Lung (tissue), 12 donors: ENCODE data around the gene BCAS3. TPM values are rescaled to one million over a fixed set of nuclear protein-coding genes. Genes with fewer than 3 reads are reported as not detected.

Experiments
- ATAC-seq: fragments of 200-7000 bp; cut with Tn5 transposase; one replicate; pipeline ENCODE4 v1.9.1; 2020; ENCODE audit warnings: moderate number of reproducible peaks; ENCODE audit not compliant: insufficient read depth, low FRiP score
- DNase-seq, 3 donors: peaks; one replicate each; pipeline ENCODE4 v3.0.0-alpha.2; 2013 to 2017
- H3K27ac ChIP-seq, 2 donors: one replicate each; pipeline ENCODE4 v1.5.1; 2013; ENCODE audit warnings: mild to moderate bottlenecking in 2 of 2, moderate library complexity in 2 of 2, control low read depth in 1 of 2, inconsistent platforms in 1 of 2, low read depth in 1 of 2, low read length in 1 of 2
- H3K27me3 ChIP-seq, 3 donors: one replicate each; pipeline ENCODE4 v1.5.1; 2013; ENCODE audit warnings: low read length in 2 of 3; ENCODE audit not compliant: control insufficient read depth in 3 of 3, insufficient read depth in 3 of 3
- H3K36me3 ChIP-seq, 4 donors: one replicate each; pipeline ENCODE4 v1.5.1; 2013; ENCODE audit warnings: low read length in 4 of 4, mild to moderate bottlenecking in 1 of 4, moderate library complexity in 1 of 4; ENCODE audit not compliant: control insufficient read depth in 4 of 4, insufficient read depth in 4 of 4
- H3K4me1 ChIP-seq, 5 donors: one replicate each; pipeline ENCODE4 v1.5.1; 2013; ENCODE audit warnings: low read length in 5 of 5, mild to moderate bottlenecking in 2 of 5, moderate library complexity in 1 of 5; ENCODE audit not compliant: control insufficient read depth in 5 of 5, insufficient read depth in 5 of 5
- H3K4me3 ChIP-seq: one replicate; pipeline ENCODE4 v1.5.1; 2013; ENCODE audit warnings: mild to moderate bottlenecking, control low read depth, moderate library complexity
- H3K9ac ChIP-seq, 2 donors: one replicate each; pipeline ENCODE4 v1.5.1; 2013; ENCODE audit warnings: low read length in 2 of 2, control low read depth in 1 of 2; ENCODE audit not compliant: insufficient read depth in 1 of 2
- H3K9me3 ChIP-seq, 4 donors: one replicate each; pipeline ENCODE4 v1.5.1; 2013; ENCODE audit warnings: low read length in 3 of 4, mild to moderate bottlenecking in 1 of 4, moderate library complexity in 1 of 4; ENCODE audit not compliant: control insufficient read depth in 4 of 4, insufficient read depth in 3 of 4
- CTCF ChIP-seq: IDR thresholded peaks from 2 replicates; pipeline ENCODE4 v1.5.1; 2012; ENCODE audit warnings: mild to moderate bottlenecking; ENCODE audit errors: control extremely low read depth, extremely low read depth
- WGBS, 2 donors: extraction: QIAGEN DNeasy Blood & Tissue Kit; methylation state at CpG; one replicate each; pipeline ENCODE4 v1.1.7; 2013; 5-methylcytosine and 5-hydroxymethylcytosine counted together
- polyA plus RNA-seq, 2 donors: library from polyadenylated mRNA; stranded (reverse); fragments of 200-250 nt; gene quantifications; one replicate each; pipeline ENCODE4 v1.2.1, GENCODE V29; 2013
- total RNA-seq, 2 donors: library from RNA; depleted of rRNA in 1 of 2; stranded (reverse); fragments of >200 nt in 1 of 2; gene quantifications; one replicate each; pipeline ENCODE4 v1.2.1, GENCODE V29; 2014 to 2021
- donor health status: control.
- donor health status: control.
- donor health status: Bipolar disorder and iron deficiency.
- donor health status: healthy.
- donor health status: DM: yes; HTN: yes; CAD: no.

Gene BCAS3
- total and polyA plus RNA-seq, 4 donors, result 4.0 to 101 (median 20.3) TPM

DNA sequence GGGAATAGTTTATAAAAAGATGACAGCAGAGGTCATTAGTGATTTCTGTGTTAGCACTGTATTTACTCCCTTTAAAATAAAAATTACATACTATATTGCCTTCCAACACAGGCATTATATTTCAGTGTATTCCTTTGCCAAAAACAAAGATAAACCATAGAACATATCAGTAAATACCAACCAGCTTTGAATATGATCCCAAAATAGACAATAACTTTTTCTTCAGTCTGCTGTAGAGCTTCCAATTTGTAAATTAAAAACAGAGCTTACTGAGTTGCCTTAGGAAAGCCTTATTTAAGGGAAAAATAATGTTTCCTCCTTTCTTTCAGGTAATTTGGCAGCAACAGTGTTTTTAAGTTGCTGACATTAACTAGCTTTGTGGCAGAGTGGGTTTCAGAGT, 369.9 kb downstream of the BCAS3 start:
- Histone ChIP-seq H3K27me3 (no peaks in the 10 kb centered on the region), H3K9ac (no peak overlapping the region), H3K4me3 (no peak overlapping the region), H3K36me3 (no peaks in the 10 kb centered on the region), H3K27ac (no peak overlapping the region), H3K9me3 (no peaks in the 10 kb centered on the region), H3K4me1 (peaks cover 0 to 12% (median 5%) of the 10 kb centered on the region in 5 donors)
- no peak for ATAC-seq
- no peak for DNase-seq
- no peak for TF ChIP-seq CTCF

GRCh38 chr17:61048376-61049106, 370.9 kb downstream of the BCAS3 start:
- no peaks in the 10 kb centered on the region for H3K27me3 ChIP-seq
- H3K36me3 ChIP-seq, result no peaks in the 10 kb centered on the region
- peaks cover 0 to 14% (median 8%) of the 10 kb centered on the region in 5 donors for H3K4me1 ChIP-seq
- ATAC-seq, result no peak
- TF ChIP-seq CTCF, result no peak
- H3K9ac ChIP-seq, result no peak overlapping the region
- no peaks in the 10 kb centered on the region for H3K9me3 ChIP-seq
- DNase-seq, result no peak
- H3K27ac ChIP-seq, result no peak overlapping the region
- H3K4me3 ChIP-seq, result no peak overlapping the region
- WGBS, 2 donors, result 76 to 88% methylated on average over 3 of the region's 3 CpGs

- TF ChIP-seq CTCF, result no peak
- H3K27me3 ChIP-seq, result no peaks in the 10 kb centered on the region
- ATAC-seq, result no peak
- WGBS, 2 donors, result 63 to 78% methylated on average over 1 of the region's 1 CpG
- no peak overlapping the region for H3K9ac ChIP-seq
- no peak overlapping the region for H3K27ac ChIP-seq
- no peaks in the 10 kb centered on the region for H3K9me3 ChIP-seq
- no peak for DNase-seq
- H3K4me1 ChIP-seq, result peaks cover 0 to 9% (median 1%) of the 10 kb centered on the region in 5 donors
- no peaks in the 10 kb centered on the region for H3K36me3 ChIP-seq
- H3K4me3 ChIP-seq, result no peak overlapping the region
Observed at GRCh38 chr17:61053469-61053868, 375.8 kb downstream of the BCAS3 start.

- H3K27ac ChIP-seq, result no peak overlapping the region
Observed at GRCh38 chr17:61054436-61054835, 376.8 kb downstream of the BCAS3 start.

More at GRCh38 chr17:61054436-61054835, 376.8 kb downstream of the BCAS3 start:
- H3K4me1 ChIP-seq, result peaks cover 0 to 9% (median 1%) of the 10 kb centered on the region in 5 donors
- ATAC-seq (no peak), DNase-seq (no peak)
- WGBS, 2 donors, result 92 to 98% methylated on average over 1 of the region's 1 CpG
- H3K9me3 ChIP-seq, result no peaks in the 10 kb centered on the region
- no peaks in the 10 kb centered on the region for H3K36me3 ChIP-seq
- no peaks in the 10 kb centered on the region for H3K27me3 ChIP-seq
- no peak for TF ChIP-seq CTCF
- H3K4me3 ChIP-seq, result no peak overlapping the region
- no peak overlapping the region for H3K9ac ChIP-seq
